GM18951 (cell line): ENCODE results near the gene RPTOR.

ENCODE experiments used
- POLR2A ChIP-seq: IDR thresholded peaks from 4 replicates; pipeline ENCODE4 v1.6.1; 2011; ENCODE audit warnings: mild to moderate bottlenecking; ENCODE audit not compliant: insufficient read length, insufficient read depth; ENCODE audit errors: extremely low read depth
- in situ Hi-C: fragments of 300-500 bp; cut with MboI; formaldehyde crosslinking; loops from one replicate; pipeline ENCODE4 v1.12.0; 2022; ENCODE audit warnings: low sequenced_read_pairs, mixed read lengths, inconsistent platforms; ENCODE audit not compliant: unreplicated experiment

RPTOR gene

DNA sequence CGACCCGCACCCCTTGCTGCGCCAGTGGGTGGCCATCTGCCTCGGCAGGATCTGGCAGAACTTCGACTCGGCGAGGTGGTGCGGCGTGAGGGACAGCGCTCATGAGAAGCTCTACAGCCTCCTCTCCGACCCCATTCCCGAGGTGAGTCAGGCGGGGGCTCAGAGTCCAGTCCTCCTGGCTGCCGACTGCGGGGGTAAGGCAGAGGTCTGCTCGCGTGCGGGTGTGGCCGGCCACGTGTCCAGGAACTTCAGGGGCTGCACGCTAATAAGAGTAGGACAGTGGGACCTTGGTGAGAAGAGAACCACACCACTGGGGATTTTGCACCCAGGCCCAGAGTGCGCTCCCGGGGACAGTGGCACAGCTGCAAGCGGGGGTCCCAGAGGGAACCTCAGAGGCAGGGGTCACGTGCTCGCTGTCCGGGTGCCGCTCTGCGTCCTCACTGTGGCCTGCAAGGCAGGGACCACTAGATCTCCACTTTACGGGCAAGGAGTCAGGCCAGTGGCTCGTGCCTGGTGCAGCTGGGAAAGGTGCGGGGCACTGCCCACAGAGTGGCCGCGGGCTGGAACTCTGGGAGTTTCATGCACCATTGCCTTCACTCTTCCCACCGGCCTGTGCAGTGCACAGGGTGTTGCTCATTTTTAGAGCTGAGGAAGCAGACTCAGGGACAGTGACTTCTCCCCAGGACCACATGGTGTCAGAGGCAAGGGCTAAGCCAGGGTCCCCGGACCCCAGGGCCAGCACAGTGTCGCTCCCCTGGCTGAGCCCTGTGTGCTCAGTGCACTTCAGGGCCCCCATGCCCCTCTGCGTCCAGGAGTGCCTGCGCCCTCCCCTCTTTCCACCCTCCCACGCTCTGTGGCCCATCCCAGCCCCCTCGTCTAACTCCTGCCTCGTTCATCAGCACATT is 339.4 kb downstream of the RPTOR start:
- in situ Hi-C loops: no loop called here
- TF ChIP-seq POLR2A: no peak

- TF ChIP-seq POLR2A: no peak
- in situ Hi-C loops: no loop called here
These were observed 340.2 kb downstream of the RPTOR start for GRCh38 chr17:80884811-80885210.

- in situ Hi-C loops: no loop called here
- TF ChIP-seq POLR2A: no peak
These were observed 341.4 kb downstream of the RPTOR start for GRCh38 chr17:80885947-80886582.

DNA sequence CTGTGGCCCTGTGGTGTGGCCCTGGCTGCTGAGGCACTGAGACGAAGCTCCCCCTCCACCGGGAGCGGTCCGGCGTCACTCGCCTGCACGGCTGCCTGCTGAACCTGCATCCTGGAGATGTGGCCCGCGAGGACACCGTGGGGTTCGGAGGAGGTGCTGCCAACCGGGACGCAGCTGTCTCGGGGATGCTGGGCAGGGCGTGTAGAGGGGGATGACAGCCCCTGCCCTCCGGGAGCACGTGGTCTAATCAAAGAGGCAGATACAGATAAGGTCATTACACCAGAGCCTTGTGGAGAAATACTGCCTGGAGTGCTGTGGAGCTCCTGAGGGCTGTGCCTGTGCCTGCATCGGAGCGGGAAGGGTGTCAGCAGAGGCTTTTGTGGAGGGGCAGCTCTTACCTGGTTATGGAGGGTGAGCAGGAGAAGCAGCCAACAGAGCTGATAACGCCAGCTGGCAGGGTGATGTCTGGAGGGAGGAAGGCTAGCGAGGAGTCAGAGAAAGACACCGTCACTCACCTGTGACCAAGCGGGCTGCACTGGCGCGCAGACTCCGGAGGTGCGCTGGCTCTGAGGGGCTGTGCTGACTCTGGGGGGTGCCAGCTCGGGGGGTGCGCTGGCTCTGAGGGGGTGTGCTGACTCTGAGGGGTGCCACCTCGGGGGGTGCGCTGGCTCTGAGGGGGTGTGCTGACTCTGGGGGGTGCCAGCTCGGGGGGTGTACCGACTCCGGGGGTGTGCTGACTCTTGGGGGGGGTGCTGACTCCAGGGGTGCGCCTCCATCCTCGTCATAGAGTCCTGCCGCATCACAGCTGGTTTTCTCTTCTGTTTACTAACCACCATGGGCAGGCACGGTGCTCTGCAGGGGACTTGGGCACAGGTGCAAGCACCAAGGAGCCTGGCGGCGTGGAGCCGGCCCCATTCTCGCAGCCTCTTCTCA is 342.3 kb downstream of the RPTOR start:
- in situ Hi-C loops: no loop called here
- no peak for TF ChIP-seq POLR2A

GRCh38 chr17:80887639-80888175 is 343.1 kb downstream of the RPTOR start:
- TF ChIP-seq POLR2A: no peak
- in situ Hi-C loops: no loop called here

GRCh38 chr17:80888276-80889160 is 343.9 kb downstream of the RPTOR start:
- in situ Hi-C loops: no loop called here
- TF ChIP-seq POLR2A: no peak

GRCh38 chr17:80889231-80890195 is 344.9 kb downstream of the RPTOR start:
- TF ChIP-seq POLR2A: no peak
- in situ Hi-C loops: no loop called here

DNA sequence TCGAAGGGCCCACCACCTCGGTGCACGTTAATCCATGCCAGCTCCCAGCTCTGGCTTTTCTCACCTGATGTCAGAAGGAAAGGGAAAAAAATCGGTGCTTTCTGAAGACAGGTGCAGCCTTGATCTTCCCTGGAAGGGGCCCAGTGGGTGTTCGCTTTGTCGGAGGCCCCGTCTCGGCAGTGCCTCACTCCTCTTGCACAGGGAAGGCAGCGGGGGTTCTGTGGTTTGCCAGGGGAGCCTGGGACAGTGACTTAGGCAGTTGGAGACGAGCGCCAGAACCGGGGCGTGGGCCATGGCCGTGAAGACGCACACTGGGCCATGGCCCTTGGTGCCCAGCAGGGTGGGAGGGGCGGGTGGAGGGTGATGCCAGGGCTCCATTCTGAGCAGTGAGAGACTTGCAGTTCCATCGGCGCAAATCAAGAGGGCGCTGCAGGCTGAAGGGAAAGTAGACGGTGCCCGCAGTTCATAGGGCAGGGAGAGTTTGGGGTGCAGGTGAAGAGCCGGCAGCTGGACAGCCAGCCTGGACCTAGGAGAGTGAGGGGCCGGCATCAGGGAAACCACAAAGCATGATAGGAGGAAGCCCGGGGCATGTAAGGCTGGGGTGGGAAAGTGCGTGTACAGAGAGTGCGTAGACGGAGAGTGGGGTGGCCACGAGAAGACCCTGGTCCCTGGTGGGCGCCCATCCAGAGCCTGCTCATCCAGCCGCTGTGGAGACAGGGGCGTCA is 345.7 kb downstream of the RPTOR start:
- in situ Hi-C loops: no loop called here
- TF ChIP-seq POLR2A: no peak

GRCh38 chr17:80890921-80891396 is 346.3 kb downstream of the RPTOR start:
- TF ChIP-seq POLR2A: no peak
- in situ Hi-C loops: no loop called here

DNA sequence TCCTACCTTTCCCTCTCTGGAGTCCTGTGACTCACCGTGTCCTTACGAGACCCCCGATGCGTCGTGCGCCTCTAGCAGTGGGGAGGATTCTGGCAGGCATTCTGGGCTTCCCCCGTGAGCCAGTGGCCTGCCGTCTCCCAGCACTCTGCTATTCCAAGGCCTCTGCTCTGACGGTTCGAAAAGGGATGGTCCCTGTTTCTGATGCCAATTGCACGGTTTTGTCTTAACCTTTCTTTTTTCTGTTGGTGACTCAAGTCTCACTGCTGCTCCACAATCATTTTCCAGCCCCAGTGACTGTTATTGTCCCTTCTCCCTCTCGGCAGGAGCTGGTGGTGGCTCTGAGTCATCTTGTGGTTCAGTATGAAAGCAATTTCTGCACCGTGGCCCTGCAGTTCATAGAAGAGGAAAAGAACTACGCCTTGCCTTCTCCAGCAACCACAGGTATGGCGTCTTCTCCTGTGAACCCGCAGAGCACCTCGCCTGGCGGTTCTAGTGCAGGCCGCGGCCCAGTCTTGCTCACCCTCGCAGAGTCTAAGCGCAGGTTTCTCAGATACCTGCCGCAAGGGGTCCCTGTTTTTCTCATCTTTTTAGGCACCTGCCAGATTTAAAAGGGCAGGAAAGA is 346.9 kb downstream of the RPTOR start:
- in situ Hi-C loops: no loop called here
- no peak for TF ChIP-seq POLR2A
